NCI-H1092 (cell line): Measurements from ENCODE around the gene MCF2L2.

Source experiments
- DNase-seq: peaks from one replicate; lab custom pipeline; 2025; lab: John Stamatoyannopoulos, UW

The MCF2L2 gene

GRCh38 chr3:183293966-183294365, 134.5 kb downstream of the MCF2L2 start:
- no peak for DNase-seq

- DNase-seq, result no peak
Measured at GRCh38 chr3:183291497-183292031, 136.9 kb downstream of the MCF2L2 start.

GRCh38 chr3:183290216-183290615, 138.2 kb downstream of the MCF2L2 start:
- DNase-seq, result no peak

GRCh38 chr3:183288117-183288516, 140.3 kb downstream of the MCF2L2 start:
- DNase-seq, result no peak

GRCh38 chr3:183287301-183287971, 141.0 kb downstream of the MCF2L2 start:
- no peak for DNase-seq

GRCh38 chr3:183285828-183286457, 142.5 kb downstream of the MCF2L2 start:
- peak; percentile 14 for DNase-seq

- no peak for DNase-seq
Measured at GRCh38 chr3:183285318-183285717, 143.1 kb downstream of the MCF2L2 start.

- no peak for DNase-seq
Measured at GRCh38 chr3:183284570-183284969, 143.8 kb downstream of the MCF2L2 start.

- no peak for DNase-seq
Measured at GRCh38 chr3:183283886-183284285, 144.5 kb downstream of the MCF2L2 start.

GRCh38 chr3:183281126-183281797, 147.2 kb downstream of the MCF2L2 start:
- no peak for DNase-seq

GRCh38 chr3:183279371-183279770, 149.0 kb downstream of the MCF2L2 start:
- DNase-seq, result no peak

- DNase-seq, result no peak
Measured at GRCh38 chr3:183278479-183279088, 149.8 kb downstream of the MCF2L2 start.

GRCh38 chr3:183277260-183277659, 151.2 kb downstream of the MCF2L2 start:
- no peak for DNase-seq

- no peak for DNase-seq
Measured at GRCh38 chr3:183275937-183276336, 152.5 kb downstream of the MCF2L2 start.

- no peak for DNase-seq
Measured at GRCh38 chr3:183275418-183275817, 153.0 kb downstream of the MCF2L2 start.

GRCh38 chr3:183274609-183275008, 153.8 kb downstream of the MCF2L2 start:
- DNase-seq, result no peak

- DNase-seq, result no peak
Measured at GRCh38 chr3:183272791-183273190, 155.6 kb downstream of the MCF2L2 start.

GRCh38 chr3:183272142-183272541, 156.3 kb downstream of the MCF2L2 start:
- DNase-seq, result no peak

GRCh38 chr3:183270344-183270743, 158.1 kb downstream of the MCF2L2 start:
- DNase-seq, result no peak

- DNase-seq, result no peak
Measured at GRCh38 chr3:183269345-183269744, 159.1 kb downstream of the MCF2L2 start.

- DNase-seq, result no peak
Measured at GRCh38 chr3:183268366-183268765, 160.1 kb downstream of the MCF2L2 start.

- no peak for DNase-seq
Measured at GRCh38 chr3:183267140-183267539, 161.3 kb downstream of the MCF2L2 start.

GRCh38 chr3:183266454-183266853, 162.0 kb downstream of the MCF2L2 start:
- DNase-seq, result no peak
